Measurements from ENCODE around the gene FNDC3B.

FNDC3B gene

DNA sequence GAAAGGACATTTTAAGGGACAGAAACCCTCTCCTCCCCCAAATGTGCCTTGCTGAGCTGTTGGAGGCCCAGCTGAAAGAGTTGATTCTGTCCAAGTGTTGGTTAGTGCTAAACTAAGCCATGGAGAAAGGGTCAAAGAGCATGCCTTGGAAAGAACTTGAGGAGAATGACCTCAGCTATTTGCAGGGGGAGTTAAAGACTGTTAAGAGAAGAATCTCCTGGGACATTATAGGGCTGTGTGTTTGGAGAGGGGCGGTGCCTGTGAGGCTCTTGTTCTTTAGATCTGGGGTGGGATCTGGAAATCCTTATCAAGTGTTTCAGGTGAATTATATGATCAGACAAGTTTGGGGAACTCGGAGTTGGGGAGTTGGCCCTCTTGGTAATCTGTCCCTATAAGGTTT, 13.0 kb downstream of the FNDC3B start:
- no peak for TF ChIP-seq CTCF (IDR thresholded peaks at IDR 0.05)

GRCh38 chr3:172054115-172054764, 14.9 kb downstream of the FNDC3B start:
- no peak for TF ChIP-seq CTCF (IDR thresholded peaks at IDR 0.05)

DNA sequence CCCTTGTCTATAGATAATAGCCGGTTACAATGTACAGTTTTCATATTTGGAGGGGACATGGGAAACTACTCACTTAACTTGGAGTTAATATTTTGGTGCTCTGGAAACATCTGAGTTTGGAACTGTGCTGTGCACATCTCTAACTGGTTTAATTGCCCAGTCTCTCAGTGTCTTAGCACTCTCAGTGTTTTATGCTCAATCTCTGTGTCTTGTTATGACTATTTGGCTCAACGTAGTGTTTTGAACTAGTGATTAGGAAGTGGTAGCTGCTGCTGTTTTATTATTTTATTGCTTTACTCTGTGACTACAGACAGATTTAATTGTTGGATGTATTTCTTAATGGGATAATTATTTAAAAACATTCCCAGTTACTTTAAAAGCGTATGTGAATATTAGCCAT, 17.0 kb downstream of the FNDC3B start:
- TF ChIP-seq CTCF (IDR thresholded peaks at IDR 0.05) = no peak

GRCh38 chr3:172057059-172057458, 17.7 kb downstream of the FNDC3B start:
- TF ChIP-seq CTCF (IDR thresholded peaks at IDR 0.05) = no peak

DNA sequence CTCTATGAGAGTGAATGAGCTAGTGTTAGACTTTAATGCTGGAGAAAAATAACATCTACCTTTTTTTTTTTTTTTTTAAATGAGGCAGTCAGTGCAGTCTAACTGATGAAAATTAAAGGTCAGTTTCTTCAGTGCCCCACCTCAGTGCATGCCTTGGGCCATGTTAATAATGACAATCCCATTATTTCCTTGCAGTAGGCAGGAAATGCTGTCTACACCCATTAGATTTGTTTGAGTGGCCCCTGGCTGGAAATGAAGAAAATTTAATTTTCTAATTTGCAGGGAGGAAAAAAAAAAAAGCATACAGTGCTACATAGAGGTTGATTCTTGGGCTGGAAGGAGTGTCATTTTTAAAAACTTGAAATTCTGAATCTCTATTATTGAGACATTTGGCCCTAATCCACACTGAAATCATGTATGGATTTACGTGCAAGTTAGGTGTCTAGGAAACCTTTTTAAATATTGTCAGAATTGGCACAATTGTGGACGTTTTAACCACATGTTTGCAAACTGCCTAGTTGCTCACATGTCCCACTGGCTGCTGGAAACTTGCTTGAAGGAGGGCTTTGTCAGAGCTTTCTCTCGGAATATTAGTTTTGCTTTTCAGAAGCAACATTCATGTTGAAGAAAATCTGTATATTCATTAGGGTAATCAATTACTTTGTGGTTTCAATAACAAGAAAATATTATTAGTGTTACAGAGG, 18.4 kb downstream of the FNDC3B start:
- no peak for TF ChIP-seq CTCF (IDR thresholded peaks at IDR 0.05)

GRCh38 chr3:172059532-172059931, 20.2 kb downstream of the FNDC3B start:
- no peak for TF ChIP-seq CTCF (IDR thresholded peaks at IDR 0.05)

GRCh38 chr3:172060234-172060633, 20.9 kb downstream of the FNDC3B start:
- TF ChIP-seq CTCF (IDR thresholded peaks at IDR 0.05) = no peak

Data from LNCAP (cell line).